K562 (cell line): ENCODE results near the gene CREG2. TPM values are rescaled to one million over a fixed set of nuclear protein-coding genes. Genes with fewer than 3 reads are reported as not detected.
A peak's percentile ranks its signal among the peaks of the same experiment; 100 is the strongest.

Experiments used
- ATAC-seq: fragments of 200-7000 bp; cut with Tn5 transposase; 3 replicates; pipeline ENCODE4 v1.9.1; 2020; ENCODE audit warnings: moderate library complexity
- BruUV-seq: library from RNA; stranded (reverse); fragments of 400-500 nt; replicated peaks from 2 replicates; lab custom pipeline; 2021; lab: Mats Ljungman, UMichigan
- CTCF ChIA-PET: fragments of 300-600 bp; formaldehyde crosslinking; extraction: SDS; loops from one replicate; lab custom pipeline; 2021; ENCODE audit warnings: low intra/inter-chr PET ratio; lab: Yijun Ruan, JAX
- POLR2A ChIA-PET: fragments of 300-600, 350-650 bp; sonication (Branson Sonifier 250); formaldehyde crosslinking; extraction: SDS; loops from one replicate; lab custom pipeline; 2021; ENCODE audit warnings: antibody characterized with exemption, inconsistent platforms; lab: Yijun Ruan, JAX
- DNase-seq, 4 experiments: peaks; one replicate each; pipeline versions ENCODE4 v3.0.0 to v3.0.0-alpha.2; 2011 to 2018; ENCODE audit warnings: low spot score in 3 of 4, mixed read lengths in 3 of 4; ENCODE audit errors: extremely low read depth in 1 of 4
- FAIRE-seq: peaks from 2 replicates; lab custom pipeline; 2011; peaks lifted over from hg19 to GRCh38; lab: Jason Lieb, UNC
- H2AFZ ChIP-seq: 2 replicates; pipeline ENCODE4 v1.6.0; 2011; ENCODE audit warnings: low read depth, low read length, control low read depth, inconsistent platforms
- H3K27ac ChIP-seq: fragments of 200-600 bp; 3 replicates; pipeline ENCODE4 v1.8.0; 2011; ENCODE audit warnings: low read depth, mild to moderate bottlenecking, control low read depth, inconsistent platforms, low read length, moderate library complexity, mixed read lengths; ENCODE audit errors: extremely low read depth
- H3K27me3 ChIP-seq, 2 experiments: fragments of 300-600 bp in 1 of 2; 2 replicates in 1 of 2; 3 replicates in 1 of 2; pipeline versions ENCODE4 v1.6.0 to v1.8.0; 2011; ENCODE audit warnings: inconsistent platforms in 2 of 2, low read length in 2 of 2, mild to moderate bottlenecking in 1 of 2, mixed read lengths in 1 of 2, moderate library complexity in 1 of 2; ENCODE audit not compliant: control insufficient read depth in 2 of 2, insufficient read depth in 2 of 2
- H3K36me3 ChIP-seq: fragments of 300-600 bp; 3 replicates; pipeline ENCODE4 v1.8.0; 2011; ENCODE audit warnings: mild to moderate bottlenecking, low read length, inconsistent platforms; ENCODE audit not compliant: control insufficient read depth, insufficient read depth
- H3K4me1 ChIP-seq, 2 experiments: fragments of 200-600 bp in 1 of 2; replicated peaks in 1 of 2; 2 replicates in 1 of 2; 3 replicates in 1 of 2; pipeline versions ENCODE4 v1.5.1 to v1.8.0; 2011; ENCODE audit warnings: inconsistent platforms in 2 of 2, low read length in 2 of 2, mild to moderate bottlenecking in 1 of 2, mixed read lengths in 1 of 2, moderate library complexity in 1 of 2; ENCODE audit not compliant: control insufficient read depth in 2 of 2, insufficient read depth in 2 of 2
- H3K4me2 ChIP-seq: 2 replicates; pipeline ENCODE4 v1.6.1; 2011; ENCODE audit warnings: low read length, control low read depth, inconsistent platforms, mixed read lengths; ENCODE audit not compliant: insufficient read depth
- H3K4me3 ChIP-seq: fragments of 200-600 bp; sonication (generic), shearing (Covaris generic); 2 replicates; pipeline ENCODE4 v1.5.1; 2016; ENCODE audit warnings: control low read depth, inconsistent platforms
- H3K79me2 ChIP-seq: fragments of 200-600 bp; 3 replicates; pipeline ENCODE4 v1.8.0; 2011; ENCODE audit warnings: low read length, inconsistent platforms; ENCODE audit not compliant: control insufficient read depth, insufficient read depth
- H3K9ac ChIP-seq, 2 experiments: 2 replicates each; pipeline versions ENCODE4 v1.6.0 to v1.6.1; 2011; ENCODE audit warnings: low read depth in 2 of 2, low read length in 2 of 2, control low read depth in 1 of 2, inconsistent platforms in 1 of 2, mild to moderate bottlenecking in 1 of 2, mixed read lengths in 1 of 2; ENCODE audit not compliant: insufficient read depth in 1 of 2
- H3K9me1 ChIP-seq: one replicate; pipeline ENCODE4 v1.6.0; 2011; ENCODE audit warnings: inconsistent platforms, mild to moderate bottlenecking, low read length, moderate library complexity; ENCODE audit not compliant: control insufficient read depth, insufficient read depth
- H3K9me3 ChIP-seq: replicated peaks from 2 replicates; pipeline ENCODE4 v1.5.1; 2011; ENCODE audit warnings: low read depth, low read length, inconsistent platforms; ENCODE audit not compliant: control insufficient read depth, insufficient read depth
- H4K20me1 ChIP-seq: replicated peaks from 2 replicates; pipeline ENCODE4 v1.6.1; 2011; ENCODE audit warnings: low read length, inconsistent platforms, mixed read lengths; ENCODE audit not compliant: control insufficient read depth, insufficient read depth
- E2F6 ChIP-seq, 2 experiments: IDR thresholded peaks; 2 replicates each; pipeline ENCODE4 v1.6.1; 2011; ENCODE audit warnings: borderline replicate concordance in 1 of 2, control low read depth in 1 of 2, low read depth in 1 of 2, low read length in 1 of 2, mild to moderate bottlenecking in 1 of 2, mixed read lengths in 1 of 2, moderate library complexity in 1 of 2; ENCODE audit not compliant: insufficient read depth in 1 of 2, insufficient read length in 1 of 2, poor library complexity in 1 of 2, severe bottlenecking in 1 of 2; ENCODE audit errors: extremely low read depth in 1 of 2
- FOXP1 ChIP-seq: sonication (generic); formaldehyde crosslinking; IDR thresholded peaks from 2 replicates; pipeline ENCODE4 v1.8.0; 2022; ENCODE audit warnings: mild to moderate bottlenecking, missing genetic modification reagents
- GATAD2A ChIP-seq: fragments of 450-650 bp; IDR thresholded peaks from 2 replicates; pipeline ENCODE4 v1.6.1; 2017
- HES1 ChIP-seq: fragments of 450-650 bp; IDR thresholded peaks from 2 replicates; pipeline ENCODE4 v1.6.1; 2016; ENCODE audit warnings: low read depth, mild to moderate bottlenecking, moderate library complexity
- HMGN3 ChIP-seq: IDR thresholded peaks from 2 replicates; pipeline ENCODE4 v1.6.1; 2011; ENCODE audit warnings: borderline replicate concordance, low read depth, mild to moderate bottlenecking, mixed read lengths, low read length; ENCODE audit not compliant: insufficient read length; ENCODE audit errors: extremely low read depth
- PATZ1 ChIP-seq: fragments of 250-450 bp; sonication (Bioruptor Pico); IDR thresholded peaks from 2 replicates; pipeline ENCODE4 v1.5.0; 2020; ENCODE audit warnings: mild to moderate bottlenecking, borderline replicate concordance
- POLR2G ChIP-seq: fragments of 200-400 bp; formaldehyde crosslinking; IDR thresholded peaks from 2 replicates; pipeline ENCODE4 v1.6.1; 2017; ENCODE audit warnings: low read depth, mild to moderate bottlenecking, antibody characterized with exemption, low read length, moderate library complexity
- TEAD1 ChIP-seq, 2 experiments: fragments of 450-650 bp in 1 of 2; sonication (generic) in 1 of 2; formaldehyde crosslinking; IDR thresholded peaks; 2 replicates each; pipeline versions ENCODE4 v1.4.0 to v1.8.0; 2020 to 2022; ENCODE audit warnings: mild to moderate bottlenecking in 2 of 2, missing genetic modification reagents in 1 of 2
- TEAD4 ChIP-seq, 2 experiments: sonication (generic) in 1 of 2; formaldehyde crosslinking in 1 of 2; IDR thresholded peaks; 2 replicates each; pipeline versions ENCODE4 v1.6.1 to v1.8.0; 2012 to 2022; ENCODE audit warnings: borderline replicate concordance in 1 of 2, inconsistent platforms in 1 of 2, low read length in 1 of 2, mild to moderate bottlenecking in 1 of 2, missing genetic modification reagents in 1 of 2
- ZBTB7A ChIP-seq: IDR thresholded peaks from 2 replicates; pipeline ENCODE4 v1.6.1; 2011; ENCODE audit warnings: low read depth, mild to moderate bottlenecking, low read length, moderate library complexity, borderline replicate concordance; ENCODE audit not compliant: control insufficient read depth
- ZNF282 ChIP-seq: sonication (generic); formaldehyde crosslinking; IDR thresholded peaks from 2 replicates; pipeline ENCODE4 v1.8.1; 2023; ENCODE audit warnings: missing genetic modification reagents
- ZNF592 ChIP-seq: fragments of 450-650 bp; IDR thresholded peaks from 2 replicates; pipeline ENCODE4 v1.6.1; 2017; ENCODE audit warnings: antibody characterized with exemption, mild to moderate bottlenecking
- WGBS: fragments of 100-300 bp; shearing (Covaris generic); methylation state at CpG from one replicate; pipeline ENCODE4 v1.1.6; 2016; ENCODE audit warnings: low coverage, mixed read lengths; ENCODE audit not compliant: insufficient coverage; ENCODE audit errors: missing lambda C conversion rate; 5-methylcytosine and 5-hydroxymethylcytosine counted together
- in situ Hi-C: fragments of 300-500 bp; cut with MboI; formaldehyde crosslinking; loops from 4 replicates; pipeline ENCODE4 v1.15.0; 2018; ENCODE audit warnings: inconsistent platforms, mixed read lengths
- intact Hi-C: fragments of 100-400 bp; cut with micrococcal nuclease; formaldehyde crosslinking; loops from 2 replicates; pipeline ENCODE4 v1.14.2; 2022
- polyA plus RNA-seq, 8 experiments: library from polyadenylated mRNA; depleted of rRNA in 4 of 8; stranded (reverse) in 5 of 8; unstranded in 3 of 8; fragments of >200 nt; fragmentation: Nextera tagmentation in 2 of 8; fragmentation: Illumina TruSeq in 1 of 8; extraction: Ambion mirVana in 2 of 8; extraction: Trizol in 1 of 8; gene quantifications; 2 replicates each; pipeline versions ENCODE4 v1.2.1 to v1.2.3, GENCODE V29; 2011 to 2014; ENCODE audit warnings: inconsistent platforms in 1 of 8, missing spikeins in 1 of 8
- total RNA-seq, 7 experiments: library from RNA; depleted of rRNA in 6 of 7; stranded (reverse); fragments of >200 nt in 6 of 7; fragmentation: Illumina TruSeq in 2 of 7; extraction: Trizol in 2 of 7; gene quantifications; 2 replicates each; pipeline versions ENCODE4 v1.2.1 to v1.2.3, GENCODE V29; 2011 to 2021; ENCODE audit warnings: low replicate concordance in 1 of 7

The CREG2 gene
- total and polyA plus RNA-seq, 9 of the 15 experiments (the other 6 are each of a cell fraction or from before 2014, with no cell fraction given), result not detected

- H3K27ac ChIP-seq, result peak overlapping the region; percentile 91
- no TSS peak for BruUV-seq
- ChIA-PET CTCF (no interaction called here), POLR2A (interaction anchor here (0.6 to 1.8 kb wide), 5 partner anchors 8 to 305 kb away, joined by 3 to 9 read pairs (median 3); no protein-coding TSS in a partner anchor)
- peaks cover 24% of the 10 kb centered on the region for H4K20me1 ChIP-seq
- no peaks in the 10 kb centered on the region for H3K9me3 ChIP-seq
- no peak for FAIRE-seq
- H3K4me1 ChIP-seq, result peaks cover 16 to 28% of the 10 kb centered on the region in 2 experiments; a peak in 4 of 5 replicates
- in situ Hi-C loops, result no loop called here
- peak overlapping the region; percentile 85 to 99 for H3K9ac ChIP-seq
- intact Hi-C loops, result no loop called here
- peak overlapping the region; percentile 72 for H3K4me3 ChIP-seq
- peak overlapping the region; percentile 99 for H2AFZ ChIP-seq
- peaks cover 56% of the 10 kb centered on the region for H3K79me2 ChIP-seq
- H3K9me1 ChIP-seq, result no peaks in the 10 kb centered on the region
- peak; percentile 52 for ATAC-seq
- peaks cover 28% of the 10 kb centered on the region for H3K36me3 ChIP-seq
- DNase-seq, result peak in 1 of 4 experiments; percentile 42
- peak overlapping the region; percentile 92 for H3K4me2 ChIP-seq
- WGBS, result under 1% methylated on average over 55 of the region's 57 CpGs
- H3K27me3 ChIP-seq, result no peaks in the 10 kb centered on the region
- TF ChIP-seq PATZ1 (no peak), ZNF592 (peak; percentile 84), TEAD1 (CRISPR knock-in tag; IDR thresholded peaks at IDR 0.05) (peak in 1 of 2 experiments; percentile 38; a peak in 1 of 4 replicates), HES1 (no peak), ZNF282 (peak; percentile 98), E2F6 (IDR thresholded peaks at IDR 0.05; ENCODE audit: borderline replicate concordance in 1 of 2, extremely low read depth in 1 of 2, insufficient read depth in 1 of 2, insufficient read length in 1 of 2, low read depth in 1 of 2, low read length in 1 of 2, poor library complexity in 1 of 2, severe bottlenecking in 1 of 2) (peak; percentile 77 to 92), ZBTB7A (peak; percentile 60; the same call in 1 of the 2 replicates), FOXP1 (CRISPR knock-in tag) (peak; percentile 54; the same call in 1 of the 2 replicates), GATAD2A (no peak), POLR2G (no peak), HMGN3 (peak; percentile 12), TEAD4 (IDR thresholded peaks at IDR 0.05; ENCODE audit: low read length) (no peak), TEAD4 (CRISPR knock-in tag; IDR thresholded peaks at IDR 0.05; ENCODE audit: borderline replicate concordance) (peak; percentile 47; the same call in 1 of the 2 replicates)
These were observed 79.3 kb downstream of the CREG2 start for GRCh38 chr2:101307950-101308431.
